SK-N-MC (cell line): ENCODE measurements around the gene SAMHD1.

Source experiments
- EZH2 ChIP-seq: fragments of 200-600 bp; sonication (generic); IDR thresholded peaks from one replicate; pipeline ENCODE4 v1.6.1; 2017; ENCODE audit warnings: antibody characterized with exemption
- FOXP2 ChIP-seq: optimal IDR thresholded peaks from 2 replicates; pipeline ENCODE3; 2011; ENCODE audit warnings: mild to moderate bottlenecking, moderate library complexity; ENCODE audit not compliant: insufficient read depth; ENCODE audit errors: extremely low read length, control extremely low read depth
- POLR2AphosphoS5 ChIP-seq: IDR thresholded peaks from 2 replicates; pipeline ENCODE4 v1.6.1; 2012; ENCODE audit warnings: mild to moderate bottlenecking, low read depth, low read length, borderline replicate concordance

GRCh38 chr20:36883977-36884535 lies 67.5 kb downstream of the SAMHD1 start:
- no peak for TF ChIP-seq EZH2
- TF ChIP-seq POLR2AphosphoS5: no peak
- TF ChIP-seq FOXP2: no peak
